K562 (cell line): ENCODE measurements around the gene PTGIS. TPM values are rescaled to one million over a fixed set of nuclear protein-coding genes. Genes with fewer than 3 reads are reported as not detected.

Experiments
- ATAC-seq: fragments of 200-7000 bp; cut with Tn5 transposase; 3 replicates; pipeline ENCODE4 v1.9.1; 2020; ENCODE audit warnings: moderate library complexity
- BruUV-seq: library from RNA; stranded (reverse); fragments of 400-500 nt; replicated peaks from 2 replicates; lab custom pipeline; 2021; lab: Mats Ljungman, UMichigan
- CTCF ChIA-PET: fragments of 300-600 bp; formaldehyde crosslinking; extraction: SDS; loops from one replicate; lab custom pipeline; 2021; ENCODE audit warnings: low intra/inter-chr PET ratio; lab: Yijun Ruan, JAX
- POLR2A ChIA-PET: fragments of 300-600, 350-650 bp; sonication (Branson Sonifier 250); formaldehyde crosslinking; extraction: SDS; loops from one replicate; lab custom pipeline; 2021; ENCODE audit warnings: antibody characterized with exemption, inconsistent platforms; lab: Yijun Ruan, JAX
- DNase-seq, 4 experiments: peaks; one replicate each; pipeline versions ENCODE4 v3.0.0 to v3.0.0-alpha.2; 2011 to 2018; ENCODE audit warnings: low spot score in 3 of 4, mixed read lengths in 3 of 4; ENCODE audit errors: extremely low read depth in 1 of 4
- FAIRE-seq: peaks from 2 replicates; lab custom pipeline; 2011; peaks lifted over from hg19 to GRCh38; lab: Jason Lieb, UNC
- H2AFZ ChIP-seq: 2 replicates; pipeline ENCODE4 v1.6.0; 2011; ENCODE audit warnings: low read depth, low read length, control low read depth, inconsistent platforms
- H3K27ac ChIP-seq: fragments of 200-600 bp; 3 replicates; pipeline ENCODE4 v1.8.0; 2011; ENCODE audit warnings: low read depth, mild to moderate bottlenecking, control low read depth, inconsistent platforms, low read length, moderate library complexity, mixed read lengths; ENCODE audit errors: extremely low read depth
- H3K27me3 ChIP-seq, 2 experiments: fragments of 300-600 bp in 1 of 2; 2 replicates in 1 of 2; 3 replicates in 1 of 2; pipeline versions ENCODE4 v1.6.0 to v1.8.0; 2011; ENCODE audit warnings: inconsistent platforms in 2 of 2, low read length in 2 of 2, mild to moderate bottlenecking in 1 of 2, mixed read lengths in 1 of 2, moderate library complexity in 1 of 2; ENCODE audit not compliant: control insufficient read depth in 2 of 2, insufficient read depth in 2 of 2
- H3K36me3 ChIP-seq: fragments of 300-600 bp; 3 replicates; pipeline ENCODE4 v1.8.0; 2011; ENCODE audit warnings: mild to moderate bottlenecking, low read length, inconsistent platforms; ENCODE audit not compliant: control insufficient read depth, insufficient read depth
- H3K4me1 ChIP-seq, 2 experiments: fragments of 200-600 bp in 1 of 2; replicated peaks in 1 of 2; 2 replicates in 1 of 2; 3 replicates in 1 of 2; pipeline versions ENCODE4 v1.5.1 to v1.8.0; 2011; ENCODE audit warnings: inconsistent platforms in 2 of 2, low read length in 2 of 2, mild to moderate bottlenecking in 1 of 2, mixed read lengths in 1 of 2, moderate library complexity in 1 of 2; ENCODE audit not compliant: control insufficient read depth in 2 of 2, insufficient read depth in 2 of 2
- H3K4me2 ChIP-seq: 2 replicates; pipeline ENCODE4 v1.6.1; 2011; ENCODE audit warnings: low read length, control low read depth, inconsistent platforms, mixed read lengths; ENCODE audit not compliant: insufficient read depth
- H3K4me3 ChIP-seq: fragments of 200-600 bp; sonication (generic), shearing (Covaris generic); 2 replicates; pipeline ENCODE4 v1.5.1; 2016; ENCODE audit warnings: control low read depth, inconsistent platforms
- H3K79me2 ChIP-seq: fragments of 200-600 bp; 3 replicates; pipeline ENCODE4 v1.8.0; 2011; ENCODE audit warnings: low read length, inconsistent platforms; ENCODE audit not compliant: control insufficient read depth, insufficient read depth
- H3K9ac ChIP-seq, 2 experiments: 2 replicates each; pipeline versions ENCODE4 v1.6.0 to v1.6.1; 2011; ENCODE audit warnings: low read depth in 2 of 2, low read length in 2 of 2, control low read depth in 1 of 2, inconsistent platforms in 1 of 2, mild to moderate bottlenecking in 1 of 2, mixed read lengths in 1 of 2; ENCODE audit not compliant: insufficient read depth in 1 of 2
- H3K9me1 ChIP-seq: one replicate; pipeline ENCODE4 v1.6.0; 2011; ENCODE audit warnings: inconsistent platforms, mild to moderate bottlenecking, low read length, moderate library complexity; ENCODE audit not compliant: control insufficient read depth, insufficient read depth
- H3K9me3 ChIP-seq: replicated peaks from 2 replicates; pipeline ENCODE4 v1.5.1; 2011; ENCODE audit warnings: low read depth, low read length, inconsistent platforms; ENCODE audit not compliant: control insufficient read depth, insufficient read depth
- H4K20me1 ChIP-seq: replicated peaks from 2 replicates; pipeline ENCODE4 v1.6.1; 2011; ENCODE audit warnings: low read length, inconsistent platforms, mixed read lengths; ENCODE audit not compliant: control insufficient read depth, insufficient read depth
- ARID2 ChIP-seq: fragments of 450-650 bp; IDR thresholded peaks from 2 replicates; pipeline ENCODE4 v1.6.1; 2017; ENCODE audit warnings: antibody characterized with exemption, mild to moderate bottlenecking
- CCAR2 ChIP-seq: fragments of 200-400 bp; formaldehyde crosslinking; IDR thresholded peaks from 2 replicates; pipeline ENCODE4 v1.6.1; 2017; ENCODE audit warnings: mild to moderate bottlenecking, low read depth, low read length
- ESRRA ChIP-seq: fragments of 450-650 bp; IDR thresholded peaks from 2 replicates; pipeline ENCODE4 v1.6.1; 2014; ENCODE audit warnings: low read depth, mild to moderate bottlenecking, moderate library complexity, borderline replicate concordance
- HDGF ChIP-seq: fragments of 450-650 bp; IDR thresholded peaks from 2 replicates; pipeline ENCODE4 v1.6.1; 2016
- MTA2 ChIP-seq: fragments of 450-650 bp; IDR thresholded peaks from 2 replicates; pipeline ENCODE4 v1.6.1; 2016; ENCODE audit warnings: low read depth
- POLR3G ChIP-seq: IDR thresholded peaks from 2 replicates; pipeline ENCODE4 v1.6.1; 2011; ENCODE audit not compliant: insufficient read length, insufficient replicate concordance; ENCODE audit errors: extremely low read depth
- ZBTB33 ChIP-seq: sonication (generic); formaldehyde crosslinking; IDR thresholded peaks from 2 replicates; pipeline ENCODE4 v1.8.1; 2023; ENCODE audit warnings: mild to moderate bottlenecking, missing genetic modification reagents
- ZNF24 ChIP-seq: fragments of 450-650 bp; IDR thresholded peaks from 2 replicates; pipeline ENCODE4 v1.6.1; 2016
- ZNF445 ChIP-seq: fragments of 250-450 bp; sonication (Bioruptor Pico); IDR thresholded peaks from 2 replicates; pipeline ENCODE4 v1.4.0; 2020; ENCODE audit warnings: low read depth, mild to moderate bottlenecking, moderate library complexity
- WGBS: fragments of 100-300 bp; shearing (Covaris generic); methylation state at CpG from one replicate; pipeline ENCODE4 v1.1.6; 2016; ENCODE audit warnings: low coverage, mixed read lengths; ENCODE audit not compliant: insufficient coverage; ENCODE audit errors: missing lambda C conversion rate; 5-methylcytosine and 5-hydroxymethylcytosine counted together
- in situ Hi-C: fragments of 300-500 bp; cut with MboI; formaldehyde crosslinking; loops from 4 replicates; pipeline ENCODE4 v1.15.0; 2018; ENCODE audit warnings: inconsistent platforms, mixed read lengths
- intact Hi-C: fragments of 100-400 bp; cut with micrococcal nuclease; formaldehyde crosslinking; loops from 2 replicates; pipeline ENCODE4 v1.14.2; 2022
- polyA plus RNA-seq, 8 experiments: library from polyadenylated mRNA; depleted of rRNA in 4 of 8; stranded (reverse) in 5 of 8; unstranded in 3 of 8; fragments of >200 nt; fragmentation: Nextera tagmentation in 2 of 8; fragmentation: Illumina TruSeq in 1 of 8; extraction: Ambion mirVana in 2 of 8; extraction: Trizol in 1 of 8; gene quantifications; 2 replicates each; pipeline versions ENCODE4 v1.2.1 to v1.2.3, GENCODE V29; 2011 to 2014; ENCODE audit warnings: inconsistent platforms in 1 of 8, missing spikeins in 1 of 8
- total RNA-seq, 7 experiments: library from RNA; depleted of rRNA in 6 of 7; stranded (reverse); fragments of >200 nt in 6 of 7; fragmentation: Illumina TruSeq in 2 of 7; extraction: Trizol in 2 of 7; gene quantifications; 2 replicates each; pipeline versions ENCODE4 v1.2.1 to v1.2.3, GENCODE V29; 2011 to 2021; ENCODE audit warnings: low replicate concordance in 1 of 7

Gene PTGIS
- total and polyA plus RNA-seq, 9 of the 15 experiments (the other 6 are each of a cell fraction or from before 2014, with no cell fraction given), result not detected

- no TSS peak for BruUV-seq
- TF ChIP-seq CCAR2 (no peak), ESRRA (peak; percentile 76), ZNF445 (CRISPR knock-in tag) (no peak), ZBTB33 (CRISPR knock-in tag) (no peak), HDGF (no peak), ARID2 (no peak), ZNF24 (no peak), POLR3G (no peak), MTA2 (no peak)
- H3K9ac ChIP-seq, result no peak overlapping the region
- H3K27ac ChIP-seq, result no peak overlapping the region
- WGBS, result 0% methylated on average over 6 of the region's 6 CpGs
- H3K9me3 ChIP-seq, result no peaks in the 10 kb centered on the region
- ATAC-seq (no peak), DNase-seq (no peak), FAIRE-seq (no peak)
- peaks cover 8 to 11% of the 10 kb centered on the region in 2 experiments; a peak in 3 of 5 replicates for H3K27me3 ChIP-seq
- intact Hi-C loops, result no loop called here
- POLR2A ChIA-PET, result interaction anchor here (0.7 kb wide), 1 partner anchor 22 kb away, joined by 3 read pairs; no protein-coding TSS in a partner anchor
- H3K36me3 ChIP-seq, result no peaks in the 10 kb centered on the region
- in situ Hi-C loops, result no loop called here
- CTCF ChIA-PET, result interaction anchor here (6.7 kb wide), 1 partner anchor 198 kb away, joined by 98 read pairs; no protein-coding TSS in a partner anchor
- H3K4me3 ChIP-seq, result no peak overlapping the region
- no peaks in the 10 kb centered on the region; the same call in 1 of the 2 replicates for H4K20me1 ChIP-seq
- H3K4me2 ChIP-seq, result no peak overlapping the region
- H2AFZ ChIP-seq, result no peak overlapping the region
- no peaks in the 10 kb centered on the region for H3K9me1 ChIP-seq
- H3K79me2 ChIP-seq, result no peaks in the 10 kb centered on the region
- H3K4me1 ChIP-seq, result no peaks in the 10 kb centered on the region
Observed at GRCh38 chr20:49532285-49532946, 35.5 kb downstream of the PTGIS start.
